ENCODE data around the gene RABGAP1L.

GRCh38 chr1:174971902-174972301 is 812.6 kb downstream of the RABGAP1L start:
- TF ChIP-seq RCOR1 (conservative IDR thresholded peaks at IDR 0.05; ENCODE audit: low read depth, low read length), result no peak
- no peak for TF ChIP-seq CTCF (IDR thresholded peaks at IDR 0.05 in 2 of 3, conservative IDR thresholded peaks at IDR 0.05 in 1 of 3; ENCODE audit: control insufficient read depth in 2 of 3, extremely low read depth in 1 of 3, insufficient read depth in 1 of 3, low read depth in 3 of 3, low read length in 3 of 3)
- no peak for TF ChIP-seq ZNF384 (IDR thresholded peaks at IDR 0.05; ENCODE audit: borderline replicate concordance, low read depth, low read length)

Measured in GM12878 (cell line).